ENCODE measurements around the gene MXI1. TPM values are rescaled to one million over a fixed set of nuclear protein-coding genes. Genes with fewer than 3 reads are reported as not detected.
"Not testable (repeated sequence)": the region's sequence is repeated elsewhere in the genome, so short reads cannot be mapped to it uniquely, and the experiment has no call there.

MXI1 gene
- total RNA-seq, 1 donor from 2014 or later: 12.1 TPM

- DNase-seq (ENCODE audit: low read depth in 2 of 2): no peak
Observed at GRCh38 chr10:110317866-110318850, 110.8 kb downstream of the MXI1 start.

DNA sequence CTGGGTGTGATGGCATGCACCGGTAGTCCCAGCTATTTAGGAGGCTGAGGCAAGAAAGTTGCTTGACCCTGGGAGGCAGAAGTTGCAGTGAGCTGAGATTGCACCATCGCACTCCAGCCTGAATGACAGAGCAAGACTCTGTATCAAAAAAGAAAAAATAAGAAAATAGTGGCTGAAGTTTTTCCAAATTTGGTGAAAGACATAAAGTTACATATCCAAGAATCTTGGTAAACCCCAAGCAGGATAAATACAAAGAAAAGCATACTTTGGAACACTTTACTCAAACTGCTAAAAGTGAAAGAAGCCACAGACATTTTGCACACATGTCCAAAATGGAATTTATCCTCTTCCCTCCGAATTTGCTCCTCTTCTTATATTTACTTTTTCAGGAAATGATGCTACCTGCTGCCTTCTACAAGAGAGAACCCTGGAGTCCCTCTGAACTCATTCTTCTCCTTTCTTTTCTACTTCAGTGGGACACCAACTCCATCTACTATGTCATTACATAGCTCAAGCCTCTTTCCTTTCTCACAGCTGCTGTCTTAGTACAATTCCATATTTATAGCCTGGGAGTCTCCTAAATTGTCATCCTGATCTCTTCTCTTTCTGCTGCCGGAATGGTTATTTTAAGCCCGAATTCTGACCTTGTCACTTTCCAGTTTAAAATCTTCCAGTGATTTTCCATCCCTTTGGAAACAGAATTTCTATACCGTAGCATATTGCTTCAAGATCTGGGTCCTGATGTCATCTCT is 114.6 kb downstream of the MXI1 start:
- no peak for DNase-seq (ENCODE audit: low read depth in 2 of 2)

DNA sequence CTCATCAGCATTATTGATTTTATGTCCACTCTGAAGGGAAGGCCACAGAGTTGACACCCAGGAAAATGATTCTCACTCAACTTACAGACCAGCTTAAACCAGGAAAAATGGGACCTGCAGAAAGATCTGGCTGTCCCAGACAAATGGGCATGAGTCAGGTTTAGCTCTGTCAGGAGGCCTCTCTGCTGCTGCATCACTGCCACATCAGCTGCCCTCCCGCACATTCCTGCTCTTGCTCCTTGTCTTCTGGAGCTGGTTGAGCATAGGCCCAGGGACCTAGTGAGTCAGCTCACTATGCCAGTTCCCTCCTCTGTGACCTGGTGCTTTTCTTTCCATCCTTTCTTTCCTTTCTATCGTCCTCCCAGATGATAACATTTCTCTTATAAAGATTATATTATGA is 116.1 kb downstream of the MXI1 start:
- peak in 1 of 2 donors; percentile 74 for DNase-seq (ENCODE audit: low read depth in 2 of 2)

- DNase-seq (ENCODE audit: low read depth in 2 of 2): peak in 1 of 2 donors; percentile 72
Observed at GRCh38 chr10:110324201-110324804, 116.9 kb downstream of the MXI1 start.

GRCh38 chr10:110324805-110325280 is 117.4 kb downstream of the MXI1 start:
- DNase-seq (ENCODE audit: low read depth in 2 of 2): peak in 1 of 2 donors; percentile 56

GRCh38 chr10:110326351-110327032 is 119.1 kb downstream of the MXI1 start:
- DNase-seq (ENCODE audit: low read depth in 2 of 2): peak in 1 of 2 donors; percentile 81

GRCh38 chr10:110327262-110327914 is 120.0 kb downstream of the MXI1 start:
- no peak for DNase-seq (ENCODE audit: low read depth in 2 of 2)

- DNase-seq (ENCODE audit: low read depth in 2 of 2): no peak
Observed at GRCh38 chr10:110330675-110331074, 123.3 kb downstream of the MXI1 start.

- DNase-seq (ENCODE audit: low read depth in 2 of 2): not testable (repeated sequence)
Observed at GRCh38 chr10:110331226-110331795, 123.9 kb downstream of the MXI1 start.

DNA sequence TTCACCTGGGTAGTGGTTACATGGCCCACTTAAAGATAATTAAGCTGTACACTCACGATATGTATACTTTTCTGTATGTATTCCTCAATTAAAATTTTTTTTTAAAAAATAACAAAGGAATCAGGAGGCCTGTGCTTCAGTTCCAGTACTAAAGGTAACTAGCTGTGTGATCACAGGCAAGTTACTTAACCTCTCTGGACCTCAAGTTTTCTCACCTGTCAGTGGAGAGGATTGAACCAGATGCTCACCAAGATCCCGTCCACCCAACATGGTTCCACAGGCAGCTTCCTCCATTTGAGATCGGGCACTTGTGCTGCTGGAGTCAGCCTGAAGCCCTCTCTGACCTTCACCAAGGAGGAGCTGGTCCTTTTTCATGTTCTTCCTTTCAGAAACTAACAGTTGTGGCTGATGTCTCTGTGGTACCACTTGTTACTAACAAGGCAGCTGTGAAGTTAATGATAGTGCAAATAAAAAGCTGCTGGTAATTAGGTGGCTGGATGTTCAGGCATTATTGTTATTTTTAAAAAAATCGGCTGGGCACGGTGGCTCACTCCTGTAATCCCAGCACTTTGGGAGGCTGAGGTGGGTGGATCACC is 126.8 kb downstream of the MXI1 start:
- no peak for DNase-seq (ENCODE audit: low read depth in 2 of 2)

DNA sequence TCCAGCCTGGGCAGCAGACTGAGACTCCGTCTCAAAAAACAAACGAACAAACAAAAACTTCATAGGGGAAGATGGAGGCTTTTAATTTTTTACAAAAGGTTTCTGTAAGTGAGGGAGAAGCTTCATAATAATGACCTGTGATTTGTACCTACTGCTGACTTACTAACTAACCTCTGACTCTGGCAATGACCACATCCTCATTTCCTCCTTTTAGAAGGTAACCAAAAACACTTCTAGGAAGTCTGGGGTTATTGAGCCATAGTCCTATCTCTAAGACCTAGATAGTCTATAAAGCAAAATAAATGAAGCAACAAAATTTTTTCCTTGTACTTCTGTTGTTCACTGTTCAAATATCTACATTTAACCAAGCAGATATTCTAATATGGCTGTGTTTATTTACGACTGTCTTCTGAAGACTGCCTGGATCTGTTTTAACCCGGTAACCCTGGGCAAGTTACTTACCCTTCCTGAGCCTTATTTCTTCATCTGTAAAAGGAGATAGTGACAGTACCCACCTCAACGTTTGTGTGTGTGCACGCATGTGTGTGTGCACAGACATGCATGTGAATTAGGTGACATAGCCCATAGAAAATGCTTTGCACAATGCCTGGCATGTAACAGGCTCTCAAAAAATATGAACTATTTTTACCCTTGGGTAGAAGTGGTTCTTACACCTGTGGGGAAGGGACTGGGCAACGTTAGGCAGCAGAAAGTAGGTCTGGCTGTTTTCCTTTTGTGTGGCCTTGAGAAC is 128.1 kb downstream of the MXI1 start:
- no peak for DNase-seq (ENCODE audit: low read depth in 2 of 2)

- DNase-seq (ENCODE audit: low read depth in 2 of 2): peak in 1 of 2 donors; percentile 82
Observed at GRCh38 chr10:110336111-110336721, 128.8 kb downstream of the MXI1 start.

Other genes with a start within 250 kb of the MXI1 start
- gene ADD3, start 199.6 kb upstream of the MXI1 start, total RNA-seq: 226 and 317 TPM in 2 replicates
- gene SMNDC1, start 97.3 kb downstream of the MXI1 start, total RNA-seq: 4.4 and 6.3 TPM in 2 replicates

All from lung microvascular endothelial cell (primary cell).